Fibroblast of lung (primary cell): ENCODE data around the gene NFKBIL1. TPM values are rescaled to one million over a fixed set of nuclear protein-coding genes. Genes with fewer than 3 reads are reported as not detected.

Experiments
- DNase-seq, 2 donors: peaks; one replicate each; pipeline versions ENCODE4 v3.0.0 to v3.0.0-alpha.2; 2010; ENCODE audit warnings: low read depth in 2 of 2
- H2AFZ ChIP-seq: 2 replicates; pipeline ENCODE4 v1.5.1; 2012; ENCODE audit warnings: low read length, control low read depth, inconsistent platforms
- H3K27ac ChIP-seq: 2 replicates; pipeline ENCODE4 v1.5.1; 2011; ENCODE audit warnings: low read length, control low read depth; ENCODE audit not compliant: insufficient read depth
- H3K27me3 ChIP-seq: 2 replicates; pipeline ENCODE4 v1.5.1; 2011; ENCODE audit warnings: mild to moderate bottlenecking, low read length; ENCODE audit not compliant: control insufficient read depth, insufficient read depth
- H3K36me3 ChIP-seq: 2 replicates; pipeline ENCODE4 v1.5.1; 2011; ENCODE audit warnings: low read length; ENCODE audit not compliant: control insufficient read depth, insufficient read depth
- H3K4me1 ChIP-seq: 2 replicates; pipeline ENCODE4 v1.5.1; 2011; ENCODE audit warnings: low read length; ENCODE audit not compliant: control insufficient read depth, insufficient read depth; ENCODE audit errors: extremely low read depth
- H3K4me2 ChIP-seq: 2 replicates; pipeline ENCODE4 v1.5.1; 2011; ENCODE audit warnings: low read length, control low read depth; ENCODE audit not compliant: insufficient read depth; ENCODE audit errors: extremely low read depth
- H3K4me3 ChIP-seq, 4 experiments: fragments of 200-600 bp in 1 of 4; sonication (generic) in 1 of 4; replicated peaks in 1 of 4; 2 replicates each; pipeline ENCODE4 v1.5.1; 2011 to 2016; ENCODE audit warnings: low read length in 4 of 4, low read depth in 3 of 4, mild to moderate bottlenecking in 3 of 4, control low read depth in 2 of 4, inconsistent platforms in 1 of 4, mixed read lengths in 1 of 4; ENCODE audit not compliant: insufficient read depth in 1 of 4; ENCODE audit errors: control extremely low read depth in 1 of 4
- H3K79me2 ChIP-seq: 2 replicates; pipeline ENCODE4 v1.5.1; 2012; ENCODE audit warnings: mild to moderate bottlenecking, low read length, inconsistent platforms; ENCODE audit not compliant: control insufficient read depth, insufficient read depth
- H3K9ac ChIP-seq: 2 replicates; pipeline ENCODE4 v1.5.1; 2011; ENCODE audit warnings: mild to moderate bottlenecking, low read length, control low read depth; ENCODE audit not compliant: insufficient read depth
- H3K9me3 ChIP-seq: 2 replicates; pipeline ENCODE4 v1.5.1; 2012; ENCODE audit warnings: low read depth, low read length; ENCODE audit not compliant: control insufficient read depth, insufficient read depth
- H4K20me1 ChIP-seq: 2 replicates; pipeline ENCODE4 v1.5.1; 2011; ENCODE audit warnings: low read length; ENCODE audit not compliant: control insufficient read depth, insufficient read depth; ENCODE audit errors: extremely low read depth
- CTCF ChIP-seq, 2 donors: IDR thresholded peaks in 1 of 2; conservative IDR thresholded peaks in 1 of 2; 1 replicate in 1 of 2; 2 replicates in 1 of 2; pipeline ENCODE4 v1.5.1; 2011 to 2012; ENCODE audit warnings: low read length in 2 of 2, control low read depth in 1 of 2, inconsistent platforms in 1 of 2, low read depth in 1 of 2, mild to moderate bottlenecking in 1 of 2
- EZH2 ChIP-seq: IDR thresholded peaks from 2 replicates; pipeline ENCODE4 v1.5.1; 2012; ENCODE audit warnings: low read length, control low read depth, mild to moderate bottlenecking; ENCODE audit errors: missing control alignments
- polyA plus RNA-seq, 2 donors: library from polyadenylated mRNA; depleted of rRNA in 1 of 2; stranded (reverse) in 1 of 2; unstranded in 1 of 2; fragments of >200 nt; gene quantifications; 2 replicates each; pipeline ENCODE4 v1.2.1, GENCODE V29; 2011 to 2012; ENCODE audit warnings: missing spikeins in 1 of 2
- total RNA-seq: library from RNA; depleted of rRNA; stranded (reverse); fragments of >200 nt; gene quantifications from 2 replicates; pipeline ENCODE4 v1.2.1, GENCODE V29; 2014

Gene NFKBIL1
- total and polyA plus RNA-seq, 2 donors (not counting 1 experiment from before 2014, with no cell fraction given), result 5.1 to 44.3 TPM

DNA sequence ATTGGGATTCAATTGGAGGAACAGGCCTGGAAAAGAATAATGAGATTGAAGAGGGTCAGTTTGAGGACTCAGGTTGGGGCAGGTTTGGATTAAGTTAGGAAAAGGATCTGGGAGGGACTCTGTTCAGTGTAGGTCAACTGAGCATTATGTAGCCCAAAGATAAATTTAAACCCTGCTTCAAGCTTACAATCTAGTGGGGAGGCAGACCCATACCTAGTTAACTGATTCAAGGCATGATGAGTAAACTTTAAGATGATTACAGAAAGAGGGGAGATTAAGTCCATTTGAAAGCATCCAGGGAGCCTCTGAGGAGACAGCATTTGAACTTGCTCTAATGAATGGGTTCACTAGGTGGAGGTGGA lies 13.3 kb downstream of the NFKBIL1 start:
- Histone ChIP-seq H3K9me3 (no peaks in the 10 kb centered on the region), H3K27me3 (no peaks in the 10 kb centered on the region), H3K79me2 (no peaks in the 10 kb centered on the region), H3K27ac (no peak overlapping the region), H3K4me1 (peaks cover 11% of the 10 kb centered on the region), H3K9ac (no peak overlapping the region), H2AFZ (no peak overlapping the region), H3K4me2 (no peak overlapping the region), H4K20me1 (no peaks in the 10 kb centered on the region), H3K36me3 (peaks cover 6% of the 10 kb centered on the region), H3K4me3 (no peak overlapping the region)
- no peak for DNase-seq
- no peak for TF ChIP-seq EZH2
- TF ChIP-seq CTCF (conservative IDR thresholded peaks at IDR 0.05 in 1 of 2, IDR thresholded peaks at IDR 0.05 in 1 of 2; ENCODE audit: low read depth in 1 of 2, low read length in 2 of 2), result no peak

DNA sequence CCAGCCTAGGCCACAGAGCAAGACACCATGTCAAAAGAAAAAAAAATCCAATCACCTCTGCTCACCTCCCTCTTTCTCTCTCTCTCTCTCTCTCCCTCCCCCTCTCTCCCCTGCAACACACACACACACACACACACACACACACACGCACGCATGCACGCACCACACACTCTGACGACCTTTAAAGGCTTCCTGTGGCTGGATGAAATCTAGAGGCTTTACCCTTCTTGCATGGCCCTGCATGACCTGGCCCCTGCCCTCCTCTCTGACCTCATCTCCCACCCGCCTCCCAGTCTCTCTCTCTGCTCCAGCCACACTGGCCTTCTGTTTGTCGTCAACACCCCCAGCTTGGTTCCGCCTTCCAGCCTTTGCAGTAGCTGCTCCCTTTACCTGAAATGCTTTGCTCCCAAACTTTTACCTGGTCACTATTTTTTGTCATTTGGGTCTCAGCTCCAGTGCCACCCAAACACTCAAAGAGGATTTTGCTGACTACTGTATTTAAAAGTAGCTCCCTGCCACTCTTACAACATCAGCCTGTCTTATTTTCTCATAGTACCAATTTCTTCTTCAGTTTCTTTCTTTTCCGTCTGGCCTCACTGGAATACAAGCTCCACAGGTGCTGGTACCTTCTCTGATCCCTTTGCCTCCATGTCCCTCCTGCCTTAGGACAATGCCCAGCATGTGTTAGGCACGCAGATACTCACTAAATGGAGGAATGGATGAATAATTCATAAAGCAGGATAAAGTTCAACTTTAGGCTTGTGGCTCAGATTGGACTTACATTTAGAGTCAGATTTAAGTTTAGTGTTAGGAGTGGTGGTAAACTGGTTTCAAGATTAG lies 20.3 kb downstream of the NFKBIL1 start:
- Histone ChIP-seq H3K9ac (no peak overlapping the region), H3K27me3 (peaks cover 6% of the 10 kb centered on the region), H3K4me3 (no peak overlapping the region), H3K4me2 (no peak overlapping the region), H3K4me1 (no peaks in the 10 kb centered on the region), H4K20me1 (no peaks in the 10 kb centered on the region), H3K36me3 (no peaks in the 10 kb centered on the region), H3K9me3 (no peaks in the 10 kb centered on the region), H3K79me2 (no peaks in the 10 kb centered on the region), H2AFZ (no peak overlapping the region), H3K27ac (no peak overlapping the region)
- TF ChIP-seq CTCF (conservative IDR thresholded peaks at IDR 0.05 in 1 of 2, IDR thresholded peaks at IDR 0.05 in 1 of 2; ENCODE audit: low read depth in 1 of 2, low read length in 2 of 2), result no peak
- TF ChIP-seq EZH2, result no peak
- DNase-seq, result no peak

- Histone ChIP-seq H4K20me1 (no peaks in the 10 kb centered on the region), H2AFZ (no peak overlapping the region), H3K4me1 (no peaks in the 10 kb centered on the region), H3K9me3 (no peaks in the 10 kb centered on the region), H3K79me2 (no peaks in the 10 kb centered on the region), H3K27ac (no peak overlapping the region), H3K27me3 (peaks cover 12% of the 10 kb centered on the region), H3K36me3 (no peaks in the 10 kb centered on the region), H3K9ac (no peak overlapping the region), H3K4me3 (no peak overlapping the region), H3K4me2 (no peak overlapping the region)
- TF ChIP-seq CTCF (conservative IDR thresholded peaks at IDR 0.05 in 1 of 2, IDR thresholded peaks at IDR 0.05 in 1 of 2; ENCODE audit: low read depth in 1 of 2, low read length in 2 of 2) (no peak), EZH2 (no peak)
- no peak for DNase-seq
These were observed 21.1 kb downstream of the NFKBIL1 start for GRCh38 chr6:31568537-31568961.
